ENCODE measurements around the gene CAMTA1.

GRCh38 chr1:7778133-7778628, 992.9 kb downstream of the CAMTA1 start:
- TF ChIP-seq CTCF (IDR thresholded peaks at IDR 0.05; ENCODE audit: poor library complexity) = no peak
- no peak for TF ChIP-seq EZH2phosphoT487 (IDR thresholded peaks at IDR 0.05; ENCODE audit: low read depth, severe bottlenecking, unreplicated experiment)
- TF ChIP-seq EZH2 (IDR thresholded peaks at IDR 0.05; ENCODE audit: borderline replicate concordance) = no peak

Measured in hepatocyte (in vitro differentiated cells).